Caco-2 (cell line): ENCODE measurements around the gene TSPAN12. TPM values are rescaled to one million over a fixed set of nuclear protein-coding genes. Genes with fewer than 3 reads are reported as not detected.
"Not testable (repeated sequence)": the region's sequence is repeated elsewhere in the genome, so short reads cannot be mapped to it uniquely, and the experiment has no call there.

Source experiments
- BruUV-seq: library from RNA; stranded (reverse); fragments of 400-500 nt; replicated peaks from 2 replicates; lab custom pipeline; 2021; lab: Mats Ljungman, UMichigan
- CTCF ChIA-PET: fragments of 300-600 bp; sonication (Branson Sonifier 250); formaldehyde crosslinking; loops from one replicate; lab custom pipeline; 2022; ENCODE audit warnings: antibody characterized with exemption; lab: Charles Lee
- POLR2A ChIA-PET: fragments of 300-600 bp; sonication (Branson Sonifier 250); formaldehyde crosslinking; loops from one replicate; lab custom pipeline; 2022; ENCODE audit warnings: antibody characterized with exemption; lab: Charles Lee
- DNase-seq, 2 experiments: peaks; one replicate each; pipeline versions ENCODE4 v3.0.0 to v3.0.0-alpha.2; 2020 to 2022
- H3K27me3 ChIP-seq: replicated peaks from 2 replicates; pipeline ENCODE4 v1.6.0; 2011; ENCODE audit warnings: low read length; ENCODE audit not compliant: control insufficient read depth, insufficient read depth
- H3K36me3 ChIP-seq: 2 replicates; pipeline ENCODE4 v1.5.1; 2011; ENCODE audit warnings: low read length; ENCODE audit not compliant: control insufficient read depth, insufficient read depth
- H3K4me1 ChIP-seq: fragments of 250-450 bp; sonication (Bioruptor Pico); 2 replicates; pipeline ENCODE4 v1.5.1; 2020; ENCODE audit warnings: mild to moderate bottlenecking
- H3K4me3 ChIP-seq: 2 replicates; pipeline ENCODE4 v1.5.1; 2011; ENCODE audit warnings: low read depth, mild to moderate bottlenecking, control low read depth, low read length
- H3K9me3 ChIP-seq: fragments of 250-450 bp; sonication (Bioruptor Pico); 2 replicates; pipeline ENCODE4 v1.5.1; 2020; ENCODE audit warnings: mild to moderate bottlenecking, moderate library complexity
- H3K27ac Mint-ChIP-seq: one replicate; pipeline ENCODE4 v1.8.0; 2022; ENCODE audit warnings: mixed read lengths; ENCODE audit not compliant: unreplicated experiment
- H3K27me3 Mint-ChIP-seq: one replicate; pipeline ENCODE4 v1.8.0; 2022; ENCODE audit warnings: mixed read lengths; ENCODE audit not compliant: insufficient read depth, unreplicated experiment
- H3K36me3 Mint-ChIP-seq: one replicate; pipeline ENCODE4 v1.8.0; 2022; ENCODE audit warnings: mild to moderate bottlenecking, mixed read lengths; ENCODE audit not compliant: insufficient read depth, unreplicated experiment
- H3K4me1 Mint-ChIP-seq: one replicate; pipeline ENCODE4 v1.8.0; 2022; ENCODE audit warnings: low read depth, mixed read lengths; ENCODE audit not compliant: unreplicated experiment
- H3K4me3 Mint-ChIP-seq: one replicate; pipeline ENCODE4 v1.8.0; 2022; ENCODE audit warnings: mild to moderate bottlenecking, moderate library complexity, mixed read lengths; ENCODE audit not compliant: unreplicated experiment
- H3K9me3 Mint-ChIP-seq: one replicate; pipeline ENCODE4 v1.8.0; 2022; ENCODE audit warnings: mixed read lengths; ENCODE audit not compliant: unreplicated experiment
- intact Hi-C: fragments of 100-400 bp; cut with micrococcal nuclease; formaldehyde crosslinking; loops from one replicate; pipeline ENCODE4 v1.10.0; 2022; ENCODE audit not compliant: unreplicated experiment
- total RNA-seq: library from RNA; stranded (reverse); gene quantifications from 2 replicates; pipeline ENCODE4 v1.2.3, GENCODE V29; 2022
- TF ChIP-seq, protein P1 (sequence below), 2 experiments: fragments of 200-600 bp in 1 of 2; IDR thresholded peaks; 1 replicate in 1 of 2; 2 replicates in 1 of 2; pipeline versions ENCODE4 v1.5.1 to v1.8.0; 2011 to 2022; ENCODE audit warnings: antibody characterized with exemption in 1 of 2, control low read depth in 1 of 2, inconsistent platforms in 1 of 2, low read depth in 1 of 2, low read length in 1 of 2, mild to moderate bottlenecking in 1 of 2, moderate library complexity in 1 of 2; ENCODE audit not compliant: insufficient read depth in 1 of 2, severe bottlenecking in 1 of 2, unreplicated experiment in 1 of 2

TSPAN12 gene
- total RNA-seq, 1 experiment from 2014 or later, result 4.1 TPM

DNA sequence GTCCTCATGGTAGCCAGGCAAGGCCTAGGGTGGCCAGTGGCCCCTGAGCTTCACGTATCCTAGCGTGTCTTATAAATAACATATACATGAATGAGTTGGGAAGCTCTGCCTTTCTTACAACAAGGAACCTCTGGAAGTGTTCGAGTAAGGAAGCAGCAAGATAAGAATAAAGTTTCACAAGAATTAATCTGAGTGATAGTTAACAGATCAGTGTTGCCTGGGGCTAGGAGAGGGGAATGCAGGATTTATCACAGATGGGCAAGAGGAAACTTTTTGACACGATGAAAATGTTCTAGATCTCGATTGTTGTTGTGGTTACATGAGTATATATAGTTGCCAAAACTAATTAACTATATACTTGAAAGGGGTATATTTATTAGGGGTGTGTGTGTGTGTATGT, 74.2 kb downstream of the TSPAN12 start:
- intact Hi-C loops, result no loop called here
- Histone ChIP-seq H3K36me3 (no peaks in the 10 kb centered on the region), H3K27me3 (no peaks in the 10 kb centered on the region), H3K9me3 (no peaks in the 10 kb centered on the region), H3K4me1 (no peaks in the 10 kb centered on the region), H3K4me3 (no peak overlapping the region)
- no peaks in the 10 kb centered on the region for H3K9me3 Mint-ChIP-seq
- BruUV-seq, result no TSS peak
- H3K36me3 Mint-ChIP-seq, result no peaks in the 10 kb centered on the region
- H3K4me1 Mint-ChIP-seq, result no peaks in the 10 kb centered on the region
- H3K4me3 Mint-ChIP-seq, result no peak overlapping the region
- ChIA-PET CTCF (interaction anchor here (0.7 kb wide), 1 partner anchor 324 kb away, joined by 4 read pairs; no protein-coding TSS in a partner anchor), POLR2A (no interaction called here)
- TF ChIP-seq, protein P1, sequence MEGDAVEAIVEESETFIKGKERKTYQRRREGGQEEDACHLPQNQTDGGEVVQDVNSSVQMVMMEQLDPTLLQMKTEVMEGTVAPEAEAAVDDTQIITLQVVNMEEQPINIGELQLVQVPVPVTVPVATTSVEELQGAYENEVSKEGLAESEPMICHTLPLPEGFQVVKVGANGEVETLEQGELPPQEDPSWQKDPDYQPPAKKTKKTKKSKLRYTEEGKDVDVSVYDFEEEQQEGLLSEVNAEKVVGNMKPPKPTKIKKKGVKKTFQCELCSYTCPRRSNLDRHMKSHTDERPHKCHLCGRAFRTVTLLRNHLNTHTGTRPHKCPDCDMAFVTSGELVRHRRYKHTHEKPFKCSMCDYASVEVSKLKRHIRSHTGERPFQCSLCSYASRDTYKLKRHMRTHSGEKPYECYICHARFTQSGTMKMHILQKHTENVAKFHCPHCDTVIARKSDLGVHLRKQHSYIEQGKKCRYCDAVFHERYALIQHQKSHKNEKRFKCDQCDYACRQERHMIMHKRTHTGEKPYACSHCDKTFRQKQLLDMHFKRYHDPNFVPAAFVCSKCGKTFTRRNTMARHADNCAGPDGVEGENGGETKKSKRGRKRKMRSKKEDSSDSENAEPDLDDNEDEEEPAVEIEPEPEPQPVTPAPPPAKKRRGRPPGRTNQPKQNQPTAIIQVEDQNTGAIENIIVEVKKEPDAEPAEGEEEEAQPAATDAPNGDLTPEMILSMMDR (IDR thresholded peaks at IDR 0.05; ENCODE audit: insufficient read depth in 1 of 2, low read depth in 1 of 2, low read length in 1 of 2, severe bottlenecking in 1 of 2, unreplicated experiment in 1 of 2), result no peak
- no peak for DNase-seq
- H3K27ac Mint-ChIP-seq, result no peak overlapping the region
- H3K27me3 Mint-ChIP-seq, result peaks cover 3% of the 10 kb centered on the region

DNA sequence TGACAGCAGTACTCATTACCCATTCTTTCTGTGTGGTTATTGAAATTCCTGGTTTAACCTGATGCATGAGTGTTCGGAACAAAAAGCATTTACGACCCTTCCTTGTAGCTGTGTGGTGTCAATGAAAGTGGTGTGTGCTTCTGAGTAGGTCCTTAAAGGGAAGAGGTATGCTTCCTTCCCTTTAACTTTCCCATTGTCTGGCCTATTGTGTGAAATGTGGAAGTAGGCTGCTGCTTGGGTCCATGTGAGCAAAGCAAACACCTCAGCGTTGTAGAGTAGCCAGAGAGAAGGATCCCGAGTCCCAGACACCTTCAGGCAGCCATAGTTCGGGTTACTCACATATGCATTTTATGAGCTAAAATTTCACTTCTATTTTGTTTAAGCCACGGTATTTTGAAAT, 74.7 kb downstream of the TSPAN12 start:
- intact Hi-C loops, result no loop called here
- H3K9me3 ChIP-seq, result no peaks in the 10 kb centered on the region
- BruUV-seq, result no TSS peak
- Mint-ChIP-seq H3K27ac (no peak overlapping the region), H3K4me1 (no peaks in the 10 kb centered on the region), H3K36me3 (no peaks in the 10 kb centered on the region), H3K4me3 (no peak overlapping the region), H3K9me3 (no peaks in the 10 kb centered on the region), H3K27me3 (peaks cover 3% of the 10 kb centered on the region)
- no peaks in the 10 kb centered on the region for H3K27me3 ChIP-seq
- no peaks in the 10 kb centered on the region for H3K4me1 ChIP-seq
- CTCF ChIA-PET, result interaction anchor here (0.7 kb wide), 1 partner anchor 325 kb away, joined by 4 read pairs; no protein-coding TSS in a partner anchor
- no peaks in the 10 kb centered on the region for H3K36me3 ChIP-seq
- DNase-seq, result no peak
- no peak overlapping the region for H3K4me3 ChIP-seq
- POLR2A ChIA-PET, result no interaction called here
- TF ChIP-seq, protein P1 (IDR thresholded peaks at IDR 0.05; ENCODE audit: insufficient read depth in 1 of 2, low read depth in 1 of 2, low read length in 1 of 2, severe bottlenecking in 1 of 2, unreplicated experiment in 1 of 2), result no peak

DNA sequence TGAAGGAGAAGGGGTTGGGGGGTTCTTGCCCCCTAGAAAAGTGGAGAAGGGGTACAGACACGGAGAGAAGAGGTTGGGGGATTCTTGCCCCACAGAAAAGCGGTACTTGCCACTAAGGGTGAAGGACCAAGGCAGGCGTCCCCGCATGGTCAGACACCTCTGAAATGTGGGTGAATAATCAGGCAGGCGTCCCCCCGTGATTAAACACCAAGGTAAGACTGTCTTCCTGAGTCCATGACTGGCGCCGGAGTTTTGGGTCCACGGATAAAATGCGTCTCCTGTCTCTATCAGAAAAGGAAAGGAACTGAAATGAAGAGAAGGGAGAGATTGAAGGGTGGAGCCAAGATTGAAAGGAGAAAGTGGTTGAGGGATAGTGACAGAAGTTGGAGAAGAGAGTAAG, 76.0 kb downstream of the TSPAN12 start:
- H3K36me3 Mint-ChIP-seq, H3K9me3 Mint-ChIP-seq, H3K27ac Mint-ChIP-seq, H3K4me1 Mint-ChIP-seq, H3K4me1 ChIP-seq, H3K36me3 ChIP-seq, H3K27me3 Mint-ChIP-seq, H3K4me3 ChIP-seq, H3K4me3 Mint-ChIP-seq, H3K27me3 ChIP-seq, CTCF ChIA-PET, intact Hi-C loops, POLR2A ChIA-PET, BruUV-seq, DNase-seq, H3K9me3 ChIP-seq: not testable (repeated sequence)

DNA sequence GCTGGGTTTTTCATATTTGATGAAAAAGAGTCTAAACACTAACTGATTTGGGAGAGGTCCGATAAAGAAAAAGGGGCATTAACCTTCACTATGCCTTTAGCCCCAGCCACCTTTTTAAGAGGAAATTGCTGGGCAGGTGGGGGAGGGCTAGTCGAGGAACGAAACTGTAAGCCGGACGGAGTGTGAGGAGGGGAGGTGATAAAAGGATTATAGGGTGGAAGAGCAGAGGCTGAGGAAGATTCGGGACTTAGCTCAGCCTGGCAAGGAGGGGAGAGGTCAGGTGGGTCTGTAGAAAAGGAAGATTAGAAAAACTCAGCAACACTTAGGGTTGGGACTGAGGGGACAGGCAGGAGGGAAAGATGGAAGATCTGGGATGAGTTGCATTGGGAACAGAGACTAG, 77.0 kb downstream of the TSPAN12 start:
- DNase-seq, result no peak
- ChIA-PET POLR2A (no interaction called here), CTCF (no interaction called here)
- Mint-ChIP-seq H3K27me3 (peaks cover 1% of the 10 kb centered on the region), H3K27ac (no peak overlapping the region), H3K4me1 (no peaks in the 10 kb centered on the region), H3K9me3 (no peaks in the 10 kb centered on the region), H3K36me3 (no peaks in the 10 kb centered on the region), H3K4me3 (no peak overlapping the region)
- H3K9me3 ChIP-seq, result no peaks in the 10 kb centered on the region
- no TSS peak for BruUV-seq
- H3K4me1 ChIP-seq, result no peaks in the 10 kb centered on the region
- no peaks in the 10 kb centered on the region for H3K27me3 ChIP-seq
- no peak overlapping the region for H3K4me3 ChIP-seq
- intact Hi-C loops, result no loop called here
- TF ChIP-seq, protein P1 (IDR thresholded peaks at IDR 0.05; ENCODE audit: insufficient read depth in 1 of 2, low read depth in 1 of 2, low read length in 1 of 2, severe bottlenecking in 1 of 2, unreplicated experiment in 1 of 2), result no peak
- H3K36me3 ChIP-seq, result no peaks in the 10 kb centered on the region

DNA sequence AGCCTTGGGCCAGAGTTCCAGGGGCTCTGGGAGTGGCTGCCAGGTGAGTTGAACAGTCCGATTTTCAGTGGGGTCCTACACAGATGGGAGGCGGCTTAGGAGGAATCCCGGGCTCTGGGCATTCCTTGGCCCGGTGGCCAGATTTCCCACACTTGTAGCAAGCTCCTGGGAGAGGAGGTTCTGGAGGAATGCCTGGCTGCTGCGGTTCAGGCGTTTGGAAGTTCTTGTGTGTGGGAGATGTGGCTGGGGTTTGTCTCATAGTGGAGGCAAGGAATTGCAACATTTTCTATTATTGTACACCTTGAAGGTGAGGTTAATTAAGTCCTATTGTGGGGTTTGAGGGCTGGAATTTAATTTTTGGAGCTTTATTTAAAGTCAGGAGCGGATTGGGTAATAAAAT, 77.5 kb downstream of the TSPAN12 start:
- H3K27ac Mint-ChIP-seq, H3K9me3 Mint-ChIP-seq, POLR2A ChIA-PET, H3K36me3 Mint-ChIP-seq, CTCF ChIA-PET, H3K4me1 Mint-ChIP-seq, H3K4me3 Mint-ChIP-seq, intact Hi-C loops, H3K4me3 ChIP-seq, H3K9me3 ChIP-seq, H3K4me1 ChIP-seq, DNase-seq, H3K27me3 Mint-ChIP-seq, BruUV-seq, H3K36me3 ChIP-seq, H3K27me3 ChIP-seq: not testable (repeated sequence)
